ENCODE data around the gene ZMAT5. TPM values are rescaled to one million over a fixed set of nuclear protein-coding genes. Genes with fewer than 3 reads are reported as not detected.

Gene ZMAT5
- total RNA-seq, 1 donor from 2014 or later, result 18.3 TPM

GRCh38 chr22:29747832-29748231 is 19.0 kb downstream of the ZMAT5 start:
- intact Hi-C loops (cut with DNase I), result no loop called here
- no peak for TF ChIP-seq CTCF (IDR thresholded peaks at IDR 0.05)
- Histone ChIP-seq H3K36me3 (peaks cover 44% of the 10 kb centered on the region), H3K9me3 (no peaks in the 10 kb centered on the region), H3K4me3 (no peak overlapping the region), H3K27ac (no peak overlapping the region), H3K27me3 (ENCODE audit: low read depth) (no peaks in the 10 kb centered on the region), H3K4me1 (no peaks in the 10 kb centered on the region)
- DNase-seq (no peak), ATAC-seq (no peak)

- no peak for DNase-seq
- no peak for ATAC-seq
- H3K27ac ChIP-seq, result no peak overlapping the region
- H3K27me3 ChIP-seq (ENCODE audit: low read depth), result no peaks in the 10 kb centered on the region
- H3K4me1 ChIP-seq, result no peaks in the 10 kb centered on the region
- no peaks in the 10 kb centered on the region for H3K9me3 ChIP-seq
- peaks cover 64% of the 10 kb centered on the region for H3K36me3 ChIP-seq
- no peak overlapping the region for H3K4me3 ChIP-seq
- intact Hi-C loops (cut with DNase I), result no loop called here
- no peak for TF ChIP-seq CTCF (IDR thresholded peaks at IDR 0.05)
Measured at GRCh38 chr22:29744902-29745301, 21.9 kb downstream of the ZMAT5 start.

- Histone ChIP-seq H3K9me3 (no peaks in the 10 kb centered on the region), H3K27me3 (ENCODE audit: low read depth) (no peaks in the 10 kb centered on the region), H3K4me1 (no peaks in the 10 kb centered on the region), H3K36me3 (peaks cover 71% of the 10 kb centered on the region), H3K27ac (no peak overlapping the region), H3K4me3 (no peak overlapping the region)
- intact Hi-C loops (cut with DNase I), result no loop called here
- DNase-seq, result no peak
- ATAC-seq, result no peak
- no peak for TF ChIP-seq CTCF (IDR thresholded peaks at IDR 0.05)
Measured at GRCh38 chr22:29742326-29742725, 24.5 kb downstream of the ZMAT5 start.

GRCh38 chr22:29741926-29742325 is 24.9 kb downstream of the ZMAT5 start:
- TF ChIP-seq CTCF (IDR thresholded peaks at IDR 0.05), result no peak
- H3K9me3 ChIP-seq, result no peaks in the 10 kb centered on the region
- no peak for ATAC-seq
- H3K4me3 ChIP-seq, result no peak overlapping the region
- DNase-seq, result no peak
- intact Hi-C loops (cut with DNase I), result no loop called here
- H3K27me3 ChIP-seq (ENCODE audit: low read depth), result no peaks in the 10 kb centered on the region
- H3K4me1 ChIP-seq, result no peaks in the 10 kb centered on the region
- H3K36me3 ChIP-seq, result peaks cover 67% of the 10 kb centered on the region
- no peak overlapping the region for H3K27ac ChIP-seq

GRCh38 chr22:29740216-29740615 is 26.6 kb downstream of the ZMAT5 start:
- Histone ChIP-seq H3K36me3 (peaks cover 54% of the 10 kb centered on the region), H3K27me3 (ENCODE audit: low read depth) (no peaks in the 10 kb centered on the region), H3K27ac (no peak overlapping the region), H3K4me1 (no peaks in the 10 kb centered on the region), H3K9me3 (no peaks in the 10 kb centered on the region), H3K4me3 (no peak overlapping the region)
- no peak for ATAC-seq
- intact Hi-C loops (cut with DNase I), result no loop called here
- DNase-seq, result no peak
- no peak for TF ChIP-seq CTCF (IDR thresholded peaks at IDR 0.05)

- Histone ChIP-seq H3K9me3 (no peaks in the 10 kb centered on the region), H3K4me1 (no peaks in the 10 kb centered on the region), H3K4me3 (no peak overlapping the region), H3K27ac (no peak overlapping the region), H3K36me3 (peaks cover 58% of the 10 kb centered on the region), H3K27me3 (ENCODE audit: low read depth) (no peaks in the 10 kb centered on the region)
- TF ChIP-seq CTCF (IDR thresholded peaks at IDR 0.05), result no peak
- no peak for DNase-seq
- ATAC-seq, result no peak
- intact Hi-C loops (cut with DNase I), result no loop called here
Measured at GRCh38 chr22:29739346-29739875, 27.4 kb downstream of the ZMAT5 start.

Data from lower lobe of right lung (tissue), 2 donors.